NCI-H526 treated with DMSO at 0.1 percent for 48 hours (cell line): Measurements from ENCODE around the gene SHISAL2B.
"Not testable (repeated sequence)": the region's sequence is repeated elsewhere in the genome, so short reads cannot be mapped to it uniquely, and the experiment has no call there.

Source experiments
- DNase-seq: peaks from one replicate; lab custom pipeline; 2025; lab: John Stamatoyannopoulos, UW

The SHISAL2B gene

GRCh38 chr5:64690417-64691151 is at the start of gene SHISAL2B:
TSS of gene SHISAL2B (plus strand) at chr5:64690503. CDS start at chr5:64690624, 121 bp downstream.
- DNase-seq = peak; percentile 29

GRCh38 chr5:64644831-64645230 is 45.5 kb upstream of the SHISAL2B start:
- no peak for DNase-seq

- DNase-seq = peak; percentile 3
These were observed 44.1 kb upstream of the SHISAL2B start for GRCh38 chr5:64646169-64646568.

GRCh38 chr5:64649512-64649911 is 40.8 kb upstream of the SHISAL2B start:
- no peak for DNase-seq

GRCh38 chr5:64653766-64654560 is 36.3 kb upstream of the SHISAL2B start:
- no peak for DNase-seq

- no peak for DNase-seq
These were observed 35.8 kb upstream of the SHISAL2B start for GRCh38 chr5:64654561-64654938.

- DNase-seq = no peak
These were observed 34.7 kb upstream of the SHISAL2B start for GRCh38 chr5:64655596-64655995.

GRCh38 chr5:64659289-64659688 is 31.0 kb upstream of the SHISAL2B start:
- DNase-seq = no peak

- DNase-seq = not testable (repeated sequence)
These were observed 27.1 kb upstream of the SHISAL2B start for GRCh38 chr5:64663181-64663580.

GRCh38 chr5:64665243-64665642 is 25.1 kb upstream of the SHISAL2B start:
- no peak for DNase-seq

- DNase-seq = no peak
These were observed 24.2 kb upstream of the SHISAL2B start for GRCh38 chr5:64666078-64666477.

GRCh38 chr5:64667068-64667467 is 23.2 kb upstream of the SHISAL2B start:
- no peak for DNase-seq

GRCh38 chr5:64670277-64670676 is 20.0 kb upstream of the SHISAL2B start:
- DNase-seq = no peak

GRCh38 chr5:64671678-64672077 is 18.6 kb upstream of the SHISAL2B start:
- DNase-seq = no peak

GRCh38 chr5:64678374-64678773 is 11.9 kb upstream of the SHISAL2B start:
- no peak for DNase-seq

GRCh38 chr5:64680289-64680688 is 10.0 kb upstream of the SHISAL2B start:
- no peak for DNase-seq

GRCh38 chr5:64682608-64683007 is 7.7 kb upstream of the SHISAL2B start:
- DNase-seq = no peak

GRCh38 chr5:64685866-64686265 is 4.4 kb upstream of the SHISAL2B start:
- no peak for DNase-seq

- no peak for DNase-seq
These were observed 1.9 kb upstream of the SHISAL2B start for GRCh38 chr5:64688391-64688790.

GRCh38 chr5:64688965-64689364 is 1.3 kb upstream of the SHISAL2B start:
- no peak for DNase-seq

GRCh38 chr5:64690104-64690416 is 243 bp upstream of the SHISAL2B start:
- DNase-seq = no peak

GRCh38 chr5:64691291-64691690 is 988 bp downstream of the SHISAL2B start:
- no peak for DNase-seq

GRCh38 chr5:64693636-64694035 is 3.3 kb downstream of the SHISAL2B start:
- no peak for DNase-seq

GRCh38 chr5:64696414-64696813 is 6.1 kb downstream of the SHISAL2B start:
- not testable (repeated sequence) for DNase-seq
